HG02678 (cell line): ENCODE results near the gene TAF4.
"Not testable (repeated sequence)": the region's sequence is repeated elsewhere in the genome, so short reads cannot be mapped to it uniquely, and the experiment has no call there.

Experiments used
- ATAC-seq: cut with Tn5 transposase; IDR thresholded peaks from one replicate; pipeline ENCODE4 v1.9.1; 2021; ENCODE audit warnings: mild to moderate bottlenecking, moderate library complexity; ENCODE audit not compliant: unreplicated experiment

The TAF4 gene

DNA sequence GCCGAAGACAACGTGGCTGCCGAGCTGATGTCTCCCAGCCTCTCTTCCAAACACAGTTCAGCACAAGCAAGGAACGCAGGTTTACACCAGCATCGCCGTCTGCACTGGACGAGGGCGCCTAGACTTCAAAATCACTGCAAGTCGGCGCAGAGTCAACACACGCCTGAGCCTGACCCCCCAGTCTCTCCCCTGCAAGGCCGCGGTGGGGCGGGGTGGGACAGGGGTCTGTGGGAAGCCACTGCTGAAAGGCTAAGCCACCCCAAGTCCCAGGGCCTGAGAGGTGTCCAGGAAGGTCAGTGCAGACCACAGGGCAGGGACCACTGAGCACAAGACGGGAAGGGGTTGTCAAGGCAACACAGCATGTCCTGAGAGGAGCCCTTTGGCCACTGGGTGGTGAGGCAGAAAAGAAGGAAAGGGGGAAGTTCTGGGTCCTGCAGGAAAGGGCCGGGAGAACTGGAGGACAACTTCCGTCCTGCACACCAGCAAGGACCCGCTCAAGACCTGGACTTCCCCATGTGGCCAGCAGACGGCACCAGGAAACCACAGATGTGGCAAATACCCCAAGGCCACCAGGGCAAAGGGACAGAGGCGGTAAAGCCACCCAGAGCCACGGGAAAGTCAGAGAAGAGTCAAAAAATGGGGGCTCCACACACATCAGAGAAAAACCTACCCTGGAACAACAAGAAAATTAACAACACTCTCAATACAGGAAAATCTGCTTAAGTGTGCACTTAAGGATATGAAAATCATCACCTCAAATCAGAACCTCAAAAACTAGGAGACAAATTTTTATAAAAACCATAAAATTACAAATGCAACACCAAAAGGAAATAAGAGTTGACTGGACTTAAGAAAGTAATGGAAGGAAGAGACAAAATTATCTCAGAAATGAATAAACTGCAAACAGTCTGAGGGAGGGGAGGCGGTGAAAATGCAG lies 84.8 kb downstream of the TAF4 start:
- no peak for ATAC-seq

- ATAC-seq = no peak
These were observed 85.7 kb downstream of the TAF4 start for GRCh38 chr20:61979701-61980635.

- ATAC-seq = no peak
These were observed 86.6 kb downstream of the TAF4 start for GRCh38 chr20:61979090-61979489.

- no peak for ATAC-seq
These were observed 87.2 kb downstream of the TAF4 start for GRCh38 chr20:61978491-61978890.

- no peak for ATAC-seq
These were observed 88.3 kb downstream of the TAF4 start for GRCh38 chr20:61977419-61977786.

DNA sequence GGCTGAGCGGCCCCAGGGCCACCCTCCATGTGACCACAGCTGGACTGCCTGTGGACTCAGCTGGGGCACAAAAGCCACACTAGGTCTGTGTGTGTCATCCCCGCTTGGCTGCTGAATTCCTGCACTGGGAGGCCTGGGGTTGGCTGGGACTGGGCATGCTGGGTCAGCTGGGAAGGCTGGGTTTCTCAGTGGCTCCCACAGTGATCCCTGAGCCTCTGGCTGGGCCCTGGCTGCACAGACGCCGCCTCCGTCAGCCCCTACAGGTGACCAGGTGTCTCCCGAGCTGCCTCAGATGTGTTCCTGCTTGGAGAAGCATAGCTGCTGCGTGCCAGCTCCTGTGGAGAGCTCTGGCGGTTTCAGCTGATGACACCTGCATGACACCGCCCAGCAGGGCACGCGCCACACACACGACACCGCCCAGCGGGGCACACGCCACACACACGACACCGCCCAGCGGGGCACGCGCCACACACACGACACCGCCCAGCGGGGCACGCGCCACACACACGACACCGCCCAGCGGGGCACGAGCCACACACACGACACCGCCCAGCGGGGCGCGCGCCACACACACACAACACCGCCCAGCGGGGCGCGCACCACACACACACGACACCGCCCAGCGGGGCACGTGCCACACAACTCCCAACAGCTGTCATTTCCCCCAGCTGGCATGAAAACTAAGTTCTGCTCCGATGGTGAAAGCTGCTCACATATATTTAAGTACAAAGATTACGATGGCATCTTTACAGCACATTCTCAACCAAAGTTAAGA lies 88.8 kb downstream of the TAF4 start:
- ATAC-seq = no peak

DNA sequence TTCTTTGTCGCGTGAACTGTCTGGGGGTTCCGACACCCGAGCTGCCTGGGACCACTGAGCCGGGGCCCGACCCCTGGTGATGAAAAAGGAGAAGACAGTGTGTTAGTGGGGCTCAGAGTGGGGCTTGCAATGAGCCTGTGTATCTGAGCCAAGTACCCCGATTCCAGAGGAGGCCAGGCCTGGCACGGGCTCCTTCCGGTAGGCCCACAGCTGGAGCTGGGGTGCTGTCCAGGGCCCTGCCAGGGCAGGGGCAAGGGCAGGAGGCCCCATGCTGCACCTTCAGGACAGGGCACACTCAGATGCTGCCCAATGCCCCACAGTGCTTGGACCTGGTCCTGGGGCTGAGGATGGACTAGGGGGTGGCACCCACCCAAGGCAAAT lies 89.4 kb downstream of the TAF4 start:
- no peak for ATAC-seq

- no peak for ATAC-seq
These were observed 90.1 kb downstream of the TAF4 start for GRCh38 chr20:61975407-61976129.

- no peak for ATAC-seq
These were observed 91.4 kb downstream of the TAF4 start for GRCh38 chr20:61974357-61974665.

- no peak for ATAC-seq
These were observed 91.9 kb downstream of the TAF4 start for GRCh38 chr20:61973515-61974356.

GRCh38 chr20:61972636-61973508 lies 92.8 kb downstream of the TAF4 start:
- no peak for ATAC-seq

- not testable (repeated sequence) for ATAC-seq
These were observed 94.1 kb downstream of the TAF4 start for GRCh38 chr20:61971595-61971994.

DNA sequence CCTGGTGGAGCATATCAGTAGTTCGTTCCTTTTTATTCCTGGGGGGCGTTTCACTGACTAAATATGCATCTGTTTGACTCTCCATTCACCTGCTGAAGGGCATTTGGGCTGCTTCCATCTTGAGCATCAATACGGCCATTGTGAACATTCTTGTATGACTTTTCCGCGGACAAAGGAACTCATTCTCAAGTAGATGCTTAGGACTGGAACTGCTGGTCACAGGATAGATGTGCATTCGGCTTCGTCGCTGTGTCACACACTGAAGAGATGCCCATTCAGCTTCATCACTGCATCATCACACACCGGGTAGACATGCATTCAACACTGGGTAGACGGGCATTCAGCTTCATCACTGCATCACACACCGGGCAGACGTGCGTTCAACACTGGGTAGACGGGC lies 95.3 kb downstream of the TAF4 start:
- no peak for ATAC-seq

GRCh38 chr20:61969806-61970205 lies 95.9 kb downstream of the TAF4 start:
- ATAC-seq = no peak

- no peak for ATAC-seq
These were observed 96.7 kb downstream of the TAF4 start for GRCh38 chr20:61968932-61969331.

- no peak for ATAC-seq
These were observed 97.5 kb downstream of the TAF4 start for GRCh38 chr20:61968036-61968810.

DNA sequence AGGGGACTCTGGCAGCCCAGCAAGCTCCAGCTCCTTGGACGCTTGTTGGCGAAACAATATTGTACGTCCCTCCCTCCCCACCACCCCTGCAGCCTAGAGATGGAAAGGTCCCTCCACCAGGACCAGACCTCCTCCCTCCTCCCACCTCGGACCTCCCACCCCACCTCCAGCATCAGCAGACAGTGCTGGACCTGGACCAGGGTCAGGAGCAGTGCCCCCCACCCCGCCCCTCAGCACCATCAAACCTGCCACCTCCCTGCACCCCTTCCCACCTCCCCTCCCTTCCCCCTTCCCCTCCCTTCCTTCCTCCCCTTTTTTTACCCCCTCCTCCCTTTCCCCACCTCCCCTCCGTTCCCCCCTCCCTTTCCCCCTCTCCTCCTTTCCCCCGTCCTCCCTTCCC lies 98.4 kb downstream of the TAF4 start:
- ATAC-seq = no peak
